Measurements from ENCODE around the gene CRTC2.
"Not testable (repeated sequence)": the region's sequence is repeated elsewhere in the genome, so short reads cannot be mapped to it uniquely, and the experiment has no call there.

Gene CRTC2

DNA sequence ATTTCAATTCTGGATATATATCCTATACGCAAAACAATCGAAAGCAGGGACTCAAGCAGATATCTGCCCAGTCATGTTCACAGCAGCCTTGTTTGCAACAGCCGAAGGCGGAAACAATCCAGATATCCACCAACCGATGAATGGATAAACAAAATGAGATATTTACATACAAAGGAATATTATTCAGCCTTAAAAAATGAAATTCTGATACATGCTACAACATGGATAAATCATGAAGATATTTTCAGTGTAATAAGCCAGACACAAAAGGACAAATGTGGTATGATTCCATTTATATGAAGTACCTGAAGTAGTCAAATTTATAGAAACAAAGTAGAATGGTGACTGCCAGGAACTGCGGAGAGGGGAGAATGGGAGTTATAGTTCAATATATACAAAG lies 51.3 kb downstream of the CRTC2 start:
- no peak for DNase-seq (ENCODE audit: low read depth in 2 of 2)
- TF ChIP-seq, protein P1, sequence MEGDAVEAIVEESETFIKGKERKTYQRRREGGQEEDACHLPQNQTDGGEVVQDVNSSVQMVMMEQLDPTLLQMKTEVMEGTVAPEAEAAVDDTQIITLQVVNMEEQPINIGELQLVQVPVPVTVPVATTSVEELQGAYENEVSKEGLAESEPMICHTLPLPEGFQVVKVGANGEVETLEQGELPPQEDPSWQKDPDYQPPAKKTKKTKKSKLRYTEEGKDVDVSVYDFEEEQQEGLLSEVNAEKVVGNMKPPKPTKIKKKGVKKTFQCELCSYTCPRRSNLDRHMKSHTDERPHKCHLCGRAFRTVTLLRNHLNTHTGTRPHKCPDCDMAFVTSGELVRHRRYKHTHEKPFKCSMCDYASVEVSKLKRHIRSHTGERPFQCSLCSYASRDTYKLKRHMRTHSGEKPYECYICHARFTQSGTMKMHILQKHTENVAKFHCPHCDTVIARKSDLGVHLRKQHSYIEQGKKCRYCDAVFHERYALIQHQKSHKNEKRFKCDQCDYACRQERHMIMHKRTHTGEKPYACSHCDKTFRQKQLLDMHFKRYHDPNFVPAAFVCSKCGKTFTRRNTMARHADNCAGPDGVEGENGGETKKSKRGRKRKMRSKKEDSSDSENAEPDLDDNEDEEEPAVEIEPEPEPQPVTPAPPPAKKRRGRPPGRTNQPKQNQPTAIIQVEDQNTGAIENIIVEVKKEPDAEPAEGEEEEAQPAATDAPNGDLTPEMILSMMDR (IDR thresholded peaks at IDR 0.05; ENCODE audit: low read depth, low read length) = no peak

DNA sequence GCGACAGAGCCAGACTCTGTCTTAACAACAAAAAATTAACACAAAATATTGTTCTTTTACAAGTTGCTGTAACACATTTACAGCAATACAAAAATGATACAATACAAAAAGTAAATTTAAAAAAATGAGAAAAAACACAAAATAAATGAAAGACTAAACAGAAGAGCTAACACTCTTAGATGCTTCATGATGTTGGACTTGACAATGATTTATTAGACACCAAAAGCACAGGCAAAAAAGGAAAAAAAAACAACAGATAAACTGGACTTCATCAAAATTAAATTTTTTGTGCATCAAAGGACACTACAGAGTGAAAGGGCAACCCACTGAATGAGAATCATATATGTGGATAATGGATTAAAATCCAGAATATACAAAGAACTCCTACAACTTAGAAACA lies 52.0 kb downstream of the CRTC2 start:
- TF ChIP-seq, protein P1 (IDR thresholded peaks at IDR 0.05; ENCODE audit: low read depth, low read length) = no peak
- no peak overlapping the region for H3K4me3 ChIP-seq (replicated peaks in 1 of 2; ENCODE audit: low read depth in 2 of 2, low read length in 2 of 2)
- DNase-seq (ENCODE audit: low read depth in 2 of 2) = no peak

More for the DNA sequence above, 51.3 kb downstream of the CRTC2 start:
- H3K4me3 ChIP-seq (replicated peaks in 1 of 2; ENCODE audit: low read depth in 2 of 2, low read length in 2 of 2) = no peak overlapping the region

DNA sequence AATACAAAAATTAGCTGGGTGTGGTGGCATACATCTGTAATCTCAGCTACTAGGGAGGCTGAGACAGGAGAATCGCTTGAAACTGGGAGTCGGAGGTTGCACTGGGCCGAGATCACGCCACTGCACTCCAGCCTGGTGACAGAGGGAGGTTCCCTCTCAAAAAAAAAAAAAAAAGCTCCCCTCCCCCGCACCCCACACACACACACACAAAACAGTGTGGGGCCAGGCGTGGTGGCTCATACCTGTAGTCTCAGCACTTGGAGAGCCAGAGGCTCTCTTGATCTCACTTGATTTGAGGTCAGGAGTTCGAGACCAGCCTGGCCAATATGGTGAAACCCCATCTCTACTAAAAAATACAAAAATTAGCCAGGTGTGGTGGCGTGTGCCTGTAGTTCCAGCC lies 52.5 kb downstream of the CRTC2 start:
- DNase-seq (ENCODE audit: low read depth in 2 of 2); H3K4me3 ChIP-seq (replicated peaks in 1 of 2; ENCODE audit: low read depth in 2 of 2, low read length in 2 of 2): not testable (repeated sequence)

DNA sequence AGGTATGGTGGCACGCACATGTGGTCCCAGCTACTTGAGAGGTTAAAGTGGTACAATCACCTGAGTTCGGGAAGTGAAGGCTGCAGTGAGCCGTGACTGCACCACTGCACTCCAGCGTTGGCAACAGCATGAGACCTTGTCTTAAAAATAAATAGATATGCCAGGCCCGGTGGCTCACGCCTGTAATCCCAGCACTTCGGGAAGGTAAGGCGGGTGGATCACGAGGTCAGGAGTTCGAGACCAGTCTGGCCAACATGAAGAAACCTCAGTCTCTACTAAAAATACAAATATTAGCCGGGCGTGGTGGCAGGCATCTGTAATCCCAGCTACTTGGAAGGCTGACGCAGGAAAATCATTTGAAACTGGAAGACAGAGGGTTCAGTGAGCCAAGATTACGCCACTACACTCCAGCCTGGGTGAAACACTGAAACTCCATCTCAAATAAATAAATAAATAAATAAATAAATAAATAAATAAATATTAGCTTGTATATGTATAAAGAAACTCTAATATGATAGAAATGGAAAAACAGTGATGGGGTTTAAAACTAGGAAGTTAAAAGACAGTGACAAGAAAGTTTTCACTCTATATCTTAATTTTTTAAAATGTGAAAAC lies 54.5 kb downstream of the CRTC2 start:
- DNase-seq (ENCODE audit: low read depth in 2 of 2) = peak; percentile 32 to 38
- no peak overlapping the region for H3K4me3 ChIP-seq (replicated peaks in 1 of 2; ENCODE audit: low read depth in 2 of 2, low read length in 2 of 2)
- TF ChIP-seq, protein P1 (IDR thresholded peaks at IDR 0.05; ENCODE audit: low read depth, low read length) = no peak

DNA sequence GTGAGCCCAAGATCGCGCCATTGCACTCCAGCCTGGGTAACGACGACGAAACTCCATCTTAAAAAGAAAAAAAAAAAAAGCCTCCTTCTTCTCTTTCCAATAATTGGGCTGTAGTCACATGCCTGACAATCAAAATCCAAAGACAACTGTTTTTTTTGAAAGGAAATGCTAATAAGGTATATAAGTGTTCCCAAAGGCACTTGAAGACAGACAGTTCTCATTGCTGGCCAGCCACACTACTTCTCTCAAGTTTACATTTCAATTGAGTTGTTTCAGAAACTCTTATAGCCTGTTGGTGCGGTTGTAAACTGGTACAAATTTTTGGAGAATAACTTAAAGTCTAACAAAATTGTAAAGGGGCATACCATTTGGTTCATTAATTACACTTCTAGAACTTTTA lies 58.9 kb downstream of the CRTC2 start:
- TF ChIP-seq, protein P1 (IDR thresholded peaks at IDR 0.05; ENCODE audit: low read depth, low read length) = no peak
- no peak for DNase-seq (ENCODE audit: low read depth in 2 of 2)
- H3K4me3 ChIP-seq (replicated peaks in 1 of 2; ENCODE audit: low read depth in 2 of 2, low read length in 2 of 2) = no peak overlapping the region
